ENCODE measurements around the gene IL4. TPM values are rescaled to one million over a fixed set of nuclear protein-coding genes. Genes with fewer than 3 reads are reported as not detected.

IL4 gene
- total RNA-seq, 1 experiment from 2014 or later, result not detected

- TF ChIP-seq ZNF532 (CRISPR knock-in tag; IDR thresholded peaks at IDR 0.05; ENCODE audit: borderline replicate concordance) (no peak), E2F5 (CRISPR knock-in tag; IDR thresholded peaks at IDR 0.05) (no peak), ESRRA (CRISPR knock-in tag; IDR thresholded peaks at IDR 0.05; ENCODE audit: borderline replicate concordance) (no peak), RELA (CRISPR knock-in tag; IDR thresholded peaks at IDR 0.05; ENCODE audit: borderline replicate concordance) (no peak)
Observed at GRCh38 chr5:132648355-132648754, 25.4 kb upstream of the IL4 start (continued).

GRCh38 chr5:132651838-132652469 is 21.8 kb upstream of the IL4 start:
- DNase-seq (ENCODE audit: low spot score), result no peak
- Mint-ChIP-seq H3K27me3 (ENCODE audit: low read depth) (peaks cover 37% of the 10 kb centered on the region), H3K36me3 (peaks cover 2% of the 10 kb centered on the region; the same call in 1 of the 2 replicates), H3K9me3 (peaks cover 16% of the 10 kb centered on the region), H3K27ac (no peak overlapping the region), H3K4me1 (peaks cover 11% of the 10 kb centered on the region), H3K4me3 (no peak overlapping the region)
- ChIA-PET CTCF (no interaction called here), POLR2A (no interaction called here)
- ATAC-seq, result no peak
- no peak for TF ChIP-seq NFE2L1 (CRISPR knock-in tag; IDR thresholded peaks at IDR 0.05)
- no peak for TF ChIP-seq SMAD4 (CRISPR knock-in tag; IDR thresholded peaks at IDR 0.05)
- no peak for TF ChIP-seq ZNF416 (CRISPR knock-in tag; IDR thresholded peaks at IDR 0.05)
- no peak for TF ChIP-seq CDX4 (CRISPR knock-in tag; IDR thresholded peaks at IDR 0.05; ENCODE audit: borderline replicate concordance)
- no peak for TF ChIP-seq AFF4 (CRISPR knock-in tag; IDR thresholded peaks at IDR 0.05; ENCODE audit: borderline replicate concordance)

- H3K27me3 Mint-ChIP-seq (ENCODE audit: low read depth), result peaks cover 46% of the 10 kb centered on the region
- no peaks in the 10 kb centered on the region for H3K36me3 Mint-ChIP-seq
- H3K9me3 Mint-ChIP-seq, result peaks cover 2% of the 10 kb centered on the region
- POLR2A ChIA-PET, result no interaction called here
- H3K27ac Mint-ChIP-seq, result no peak overlapping the region
- ATAC-seq (peak; percentile 9; the same call in 1 of the 2 replicates), DNase-seq (ENCODE audit: low spot score) (no peak)
- H3K4me1 Mint-ChIP-seq, result peaks cover 11% of the 10 kb centered on the region
- H3K4me3 Mint-ChIP-seq, result no peak overlapping the region
- CTCF ChIA-PET, result interaction anchor here (1.3 to 2.6 kb wide), 2 partner anchors 127 to 166 kb away, joined by 5 to 9 read pairs; no protein-coding TSS in a partner anchor
- TF ChIP-seq ESRRA (CRISPR knock-in tag; IDR thresholded peaks at IDR 0.05; ENCODE audit: borderline replicate concordance) (no peak), ETV6 (CRISPR knock-in tag; IDR thresholded peaks at IDR 0.05) (no peak), NR3C1 (CRISPR knock-in tag; conservative IDR thresholded peaks at IDR 0.05; ENCODE audit: low read depth) (no peak), ZNF425 (CRISPR knock-in tag; conservative IDR thresholded peaks at IDR 0.05) (no peak), ATF2 (CRISPR knock-in tag; IDR thresholded peaks at IDR 0.05; ENCODE audit: borderline replicate concordance, low read depth) (no peak), ZNF263 (CRISPR knock-in tag; IDR thresholded peaks at IDR 0.05; ENCODE audit: low read depth) (no peak), MYBL2 (CRISPR knock-in tag; IDR thresholded peaks at IDR 0.05) (no peak), ZBTB43 (CRISPR knock-in tag; IDR thresholded peaks at IDR 0.05) (no peak)
Observed at GRCh38 chr5:132653716-132654115, 20.1 kb upstream of the IL4 start.

Data from WTC11 (cell line).